ENCODE results near the gene TAS2R20.

DNA sequence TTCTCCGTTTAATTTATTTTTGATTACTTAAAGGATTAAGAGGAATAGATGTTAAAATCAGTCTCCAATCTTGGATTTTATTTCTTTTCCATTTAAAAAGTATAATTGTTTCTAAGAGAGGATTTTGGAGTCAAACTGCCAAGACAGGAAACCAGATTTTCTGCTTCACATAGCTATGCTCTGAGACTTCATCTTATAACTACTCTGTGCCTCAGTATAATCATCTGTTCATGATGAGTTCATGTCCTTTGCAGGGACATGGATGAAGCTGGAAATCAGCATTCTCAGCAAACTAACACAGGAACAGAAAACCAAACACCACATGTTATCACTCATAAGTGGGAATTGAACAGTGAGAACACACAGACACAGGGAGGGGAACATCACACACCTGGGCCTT, 42.1 kb upstream of the TAS2R20 start:
- TF ChIP-seq, protein P1, sequence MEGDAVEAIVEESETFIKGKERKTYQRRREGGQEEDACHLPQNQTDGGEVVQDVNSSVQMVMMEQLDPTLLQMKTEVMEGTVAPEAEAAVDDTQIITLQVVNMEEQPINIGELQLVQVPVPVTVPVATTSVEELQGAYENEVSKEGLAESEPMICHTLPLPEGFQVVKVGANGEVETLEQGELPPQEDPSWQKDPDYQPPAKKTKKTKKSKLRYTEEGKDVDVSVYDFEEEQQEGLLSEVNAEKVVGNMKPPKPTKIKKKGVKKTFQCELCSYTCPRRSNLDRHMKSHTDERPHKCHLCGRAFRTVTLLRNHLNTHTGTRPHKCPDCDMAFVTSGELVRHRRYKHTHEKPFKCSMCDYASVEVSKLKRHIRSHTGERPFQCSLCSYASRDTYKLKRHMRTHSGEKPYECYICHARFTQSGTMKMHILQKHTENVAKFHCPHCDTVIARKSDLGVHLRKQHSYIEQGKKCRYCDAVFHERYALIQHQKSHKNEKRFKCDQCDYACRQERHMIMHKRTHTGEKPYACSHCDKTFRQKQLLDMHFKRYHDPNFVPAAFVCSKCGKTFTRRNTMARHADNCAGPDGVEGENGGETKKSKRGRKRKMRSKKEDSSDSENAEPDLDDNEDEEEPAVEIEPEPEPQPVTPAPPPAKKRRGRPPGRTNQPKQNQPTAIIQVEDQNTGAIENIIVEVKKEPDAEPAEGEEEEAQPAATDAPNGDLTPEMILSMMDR (conservative IDR thresholded peaks at IDR 0.05 in 1 of 2, IDR thresholded peaks at IDR 0.05 in 1 of 2; ENCODE audit: low read depth in 1 of 2, low read length in 2 of 2): no peak
- TF ChIP-seq EZH2 (IDR thresholded peaks at IDR 0.05; ENCODE audit: low read length, missing control alignments): no peak
